Ramos (cell line): ENCODE data around the gene HTR1D.
"Not testable (repeated sequence)": the region's sequence is repeated elsewhere in the genome, so short reads cannot be mapped to it uniquely, and the experiment has no call there.

ENCODE experiments used
- in situ Hi-C: fragments of 300-500 bp; cut with MboI; formaldehyde crosslinking; loops from one replicate; pipeline ENCODE4 v1.14.3; 2022; ENCODE audit warnings: low sequenced_read_pairs; ENCODE audit not compliant: unreplicated experiment

Gene HTR1D

DNA sequence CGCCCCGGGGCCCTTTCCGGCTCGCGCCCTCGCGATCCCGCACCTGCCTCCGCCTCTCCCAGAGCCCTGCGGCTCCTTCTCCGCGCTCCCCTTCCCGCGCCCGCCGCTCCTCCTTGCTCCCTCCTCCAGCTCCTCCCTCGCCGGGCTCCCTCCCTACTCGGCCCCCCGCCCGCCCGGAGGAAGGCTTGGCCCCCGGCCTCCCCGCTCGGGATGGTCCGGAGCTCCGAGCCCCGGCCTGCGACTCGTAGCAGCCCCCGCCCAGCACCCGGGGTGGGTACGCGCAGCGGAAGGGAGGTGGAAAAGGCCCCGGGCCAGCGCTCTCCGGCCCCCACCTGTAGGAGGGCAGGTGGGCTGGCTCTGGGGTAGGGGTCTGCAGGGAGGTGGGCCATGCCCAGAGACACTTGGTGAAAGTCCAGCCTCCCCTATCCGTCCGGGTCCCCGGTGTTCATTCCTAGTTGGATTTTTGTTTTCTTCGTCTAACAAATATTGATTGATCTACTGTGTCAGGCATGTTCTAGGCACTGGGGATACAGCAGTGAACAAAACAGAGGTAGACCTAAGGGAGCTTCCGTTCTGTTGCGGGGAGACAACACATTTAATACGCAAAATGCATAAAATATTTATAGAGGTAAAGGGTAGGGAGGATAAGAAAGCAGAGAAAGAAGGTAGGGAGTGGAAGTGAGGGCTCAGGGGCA is at the start of gene HTR1D:
TSS of gene HTR1D (minus strand) at position 82 of the 695 bp plus-strand sequence. CDS start 23,283 bp downstream, outside the sequence.
- in situ Hi-C loops, result no loop called here

DNA sequence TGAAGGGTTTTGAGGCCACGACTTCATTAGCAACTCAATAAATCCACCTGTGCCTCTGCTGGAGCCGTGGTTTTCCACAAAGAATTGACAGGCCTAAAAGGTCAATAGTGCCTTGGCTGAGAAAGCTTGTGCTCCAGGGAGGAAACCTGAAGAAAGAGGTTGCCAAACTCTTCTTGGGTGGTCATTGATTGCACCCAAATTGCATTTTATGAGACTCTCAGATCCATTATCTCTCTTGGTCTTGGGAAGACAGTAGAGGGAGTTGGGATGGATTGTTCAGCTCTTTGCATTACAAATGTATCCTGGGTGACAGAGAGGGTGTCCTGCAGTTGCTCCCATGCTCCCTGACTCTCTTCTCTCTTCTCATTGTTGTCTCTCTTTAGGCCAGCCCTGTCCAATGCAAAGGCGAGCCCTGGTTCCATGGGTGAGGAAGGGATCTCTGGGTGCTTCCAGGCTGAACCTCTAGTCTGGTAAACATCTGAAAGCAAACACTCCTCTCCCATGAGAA is 46.1 kb upstream of the HTR1D start:
- in situ Hi-C loops, result no loop called here

GRCh38 chr1:23258082-23258481 is 40.8 kb upstream of the HTR1D start:
- in situ Hi-C loops, result not testable (repeated sequence)

DNA sequence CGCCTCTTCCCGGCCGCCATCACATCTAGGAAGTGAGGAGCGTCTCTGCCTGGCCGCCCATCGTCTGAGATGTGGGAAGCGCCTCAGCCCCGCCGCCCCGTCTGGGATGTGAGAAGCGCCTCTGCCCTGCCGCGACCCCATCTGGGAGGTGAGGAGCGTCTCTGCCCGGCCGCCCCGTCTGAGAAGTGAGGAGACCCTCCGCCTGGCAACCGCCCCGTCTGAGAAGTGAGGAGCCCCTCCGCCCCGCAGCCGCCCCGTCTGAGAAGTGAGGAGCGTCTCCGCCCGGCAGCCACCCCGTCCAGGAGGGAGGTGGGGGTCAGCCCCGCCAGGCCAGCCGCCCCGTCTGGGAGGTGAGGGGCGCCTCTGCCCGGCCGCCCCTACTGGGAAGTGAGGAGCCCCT is 40.1 kb upstream of the HTR1D start:
- in situ Hi-C loops, result not testable (repeated sequence)

DNA sequence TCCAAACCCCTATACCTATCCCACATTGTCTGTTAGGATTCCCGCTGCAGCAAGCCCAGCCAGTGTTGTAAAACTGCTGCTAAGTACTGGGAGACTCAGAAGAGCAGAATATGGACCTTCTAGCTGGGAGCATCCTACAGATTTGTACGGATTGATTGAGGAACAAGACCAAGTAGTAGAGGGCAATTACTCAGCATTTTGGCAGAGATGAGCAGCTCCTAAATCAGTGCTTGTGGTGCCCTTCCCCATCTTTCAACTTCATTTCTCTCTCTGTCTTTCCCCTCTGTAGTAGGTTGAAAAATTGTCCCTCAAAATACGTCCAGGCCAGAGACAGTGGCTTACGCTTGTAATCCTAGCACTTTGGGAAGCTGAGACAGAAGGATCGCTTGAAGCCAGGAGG is 37.3 kb upstream of the HTR1D start:
- in situ Hi-C loops, result no loop called here

- in situ Hi-C loops, result no loop called here
These were observed 34.5 kb upstream of the HTR1D start for GRCh38 chr1:23251812-23252211.

- in situ Hi-C loops, result no loop called here
These were observed 32.6 kb upstream of the HTR1D start for GRCh38 chr1:23249787-23250454.

DNA sequence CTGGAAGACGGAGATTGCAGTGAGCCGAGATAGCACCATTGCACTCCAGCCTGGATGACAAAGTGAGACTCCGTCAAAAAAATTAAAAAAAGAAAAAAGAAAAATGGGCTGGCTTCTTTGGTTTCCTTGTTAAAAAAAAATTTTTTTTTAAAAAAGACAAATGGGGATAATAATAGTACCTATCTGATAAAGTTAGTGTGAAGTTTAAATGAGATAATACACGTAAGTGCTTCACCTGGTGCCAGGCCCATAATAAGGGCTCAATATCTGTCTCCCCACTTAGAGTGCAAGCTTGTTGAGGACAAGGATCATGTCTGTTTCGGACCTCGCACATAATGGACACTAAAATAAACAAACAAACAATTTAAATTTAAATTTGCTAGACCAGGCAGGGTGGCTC is 30.0 kb upstream of the HTR1D start:
- in situ Hi-C loops, result no loop called here

GRCh38 chr1:23246274-23246673 is 29.0 kb upstream of the HTR1D start:
- in situ Hi-C loops, result no loop called here

DNA sequence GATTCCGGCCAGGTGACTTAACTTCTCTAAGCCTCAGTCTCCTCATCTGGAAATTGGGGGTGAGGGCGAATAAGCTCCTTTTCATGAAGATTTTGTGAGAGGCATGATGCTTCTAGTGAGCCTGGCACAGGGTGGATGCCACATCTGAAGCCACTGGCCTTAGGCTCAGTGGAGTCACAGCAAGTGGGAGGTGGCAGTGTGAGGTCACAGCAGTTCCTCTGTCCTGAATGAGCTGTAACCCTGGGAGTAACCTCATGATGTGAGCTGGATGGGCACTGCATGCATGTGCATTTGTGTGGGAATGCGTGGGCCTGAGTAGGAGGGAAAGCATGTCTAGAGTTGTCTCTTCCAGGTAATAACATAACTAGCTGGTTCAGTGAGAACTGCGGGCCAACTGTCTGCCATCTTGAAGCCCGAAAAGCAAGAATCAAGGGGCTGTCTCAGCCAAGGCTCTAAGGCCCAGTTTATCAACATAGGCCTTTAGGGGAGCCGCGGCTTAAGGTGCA is 27.0 kb upstream of the HTR1D start:
- in situ Hi-C loops, result no loop called here

GRCh38 chr1:23242414-23242813 is 25.1 kb upstream of the HTR1D start:
- in situ Hi-C loops, result no loop called here

- in situ Hi-C loops, result no loop called here
These were observed 22.5 kb upstream of the HTR1D start for GRCh38 chr1:23239638-23240295.

GRCh38 chr1:23238565-23238964 is 21.3 kb upstream of the HTR1D start:
- in situ Hi-C loops, result no loop called here

- in situ Hi-C loops, result no loop called here
These were observed 20.2 kb upstream of the HTR1D start for GRCh38 chr1:23237508-23237907.

DNA sequence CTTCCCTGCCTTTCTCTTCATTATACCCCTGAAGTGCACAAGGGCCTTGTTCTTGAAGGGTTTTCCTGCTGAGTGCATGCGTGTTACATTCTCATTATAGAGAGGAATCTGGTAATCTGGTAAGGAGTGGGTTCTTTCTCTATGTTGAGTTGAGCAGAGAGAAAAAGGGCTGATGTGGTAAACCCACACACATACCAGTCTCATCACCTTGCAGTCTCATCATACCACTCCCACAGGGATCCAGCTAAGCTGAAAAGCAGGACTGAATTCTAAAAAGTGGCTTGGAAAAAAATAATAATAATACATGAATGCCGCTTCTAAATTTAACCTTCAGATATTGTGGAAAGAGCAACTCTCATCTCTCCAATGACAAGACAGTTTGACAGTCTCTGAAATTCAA is 10.5 kb upstream of the HTR1D start:
- in situ Hi-C loops, result no loop called here

GRCh38 chr1:23224739-23225648 is 7.7 kb upstream of the HTR1D start:
- in situ Hi-C loops, result no loop called here

- in situ Hi-C loops, result not testable (repeated sequence)
These were observed 6.7 kb upstream of the HTR1D start for GRCh38 chr1:23223963-23224362.

- in situ Hi-C loops, result not testable (repeated sequence)
These were observed 6.2 kb upstream of the HTR1D start for GRCh38 chr1:23223490-23223951.

DNA sequence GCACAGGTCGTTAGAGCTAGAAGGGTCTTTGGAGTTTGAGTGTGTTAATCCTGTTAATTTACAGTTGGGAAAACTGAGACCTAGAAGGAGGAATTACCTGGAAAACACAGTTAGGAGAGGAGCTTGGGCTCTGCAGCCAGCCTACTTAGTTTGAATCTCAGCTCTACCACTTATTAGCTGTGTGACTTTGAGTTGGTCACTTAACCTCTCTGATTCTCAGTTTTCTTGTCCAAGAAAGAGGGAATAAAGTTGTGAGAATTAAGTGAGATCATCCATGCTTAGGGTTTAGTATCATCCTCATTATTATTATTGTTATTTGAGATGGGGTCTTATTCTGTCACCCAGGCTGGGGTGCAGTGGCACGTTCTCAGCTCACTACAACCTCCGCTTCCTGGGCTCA is 5.4 kb upstream of the HTR1D start:
- in situ Hi-C loops, result no loop called here

GRCh38 chr1:23222331-23222730 is 5.0 kb upstream of the HTR1D start:
- in situ Hi-C loops, result no loop called here
